AG09309 (cell line): ENCODE results near the gene RERE.

Source experiments
- DNase-seq: peaks from one replicate; pipeline ENCODE4 v3.0.0-alpha.2; 2010; ENCODE audit warnings: low read depth
- H3K4me3 ChIP-seq: 2 replicates; pipeline ENCODE4 v1.5.1; 2011; ENCODE audit warnings: mild to moderate bottlenecking, low read depth, low read length, moderate library complexity; ENCODE audit not compliant: control insufficient read depth
- CTCF ChIP-seq: IDR thresholded peaks from 2 replicates; pipeline ENCODE4 v1.5.1; 2011; ENCODE audit warnings: mild to moderate bottlenecking, low read depth, low read length, inconsistent platforms; ENCODE audit not compliant: insufficient read depth, control insufficient read depth; ENCODE audit errors: missing control alignments

RERE gene

GRCh38 chr1:8394456-8395321, 422.8 kb downstream of the RERE start:
- H3K4me3 ChIP-seq, result no peak overlapping the region
- TF ChIP-seq CTCF, result no peak
- DNase-seq, result peak; percentile 80

GRCh38 chr1:8392522-8392921, 424.9 kb downstream of the RERE start:
- no peak overlapping the region for H3K4me3 ChIP-seq
- TF ChIP-seq CTCF, result no peak
- DNase-seq, result no peak

- no peak for TF ChIP-seq CTCF
- no peak for DNase-seq
- no peak overlapping the region for H3K4me3 ChIP-seq
These were observed 426.7 kb downstream of the RERE start for GRCh38 chr1:8390707-8391106.

GRCh38 chr1:8389958-8390535, 427.4 kb downstream of the RERE start:
- no peak for DNase-seq
- no peak overlapping the region for H3K4me3 ChIP-seq
- no peak for TF ChIP-seq CTCF

- no peak overlapping the region for H3K4me3 ChIP-seq
- DNase-seq, result no peak
- TF ChIP-seq CTCF, result no peak
These were observed 428.5 kb downstream of the RERE start for GRCh38 chr1:8388732-8389562.

GRCh38 chr1:8386247-8386646, 431.2 kb downstream of the RERE start:
- no peak overlapping the region for H3K4me3 ChIP-seq
- no peak for TF ChIP-seq CTCF
- no peak for DNase-seq
